WI38 (cell line): ENCODE results near the gene TNS2.

ENCODE experiments used
- H3K4me3 ChIP-seq: 2 replicates; pipeline ENCODE4 v1.5.1; 2011; ENCODE audit warnings: low read depth, mild to moderate bottlenecking, control low read depth, low read length
- TF ChIP-seq, protein P1 (sequence below): IDR thresholded peaks from 2 replicates; pipeline ENCODE4 v1.5.1; 2012; ENCODE audit warnings: low read depth, mild to moderate bottlenecking, control low read depth, low read length

TNS2 gene

DNA sequence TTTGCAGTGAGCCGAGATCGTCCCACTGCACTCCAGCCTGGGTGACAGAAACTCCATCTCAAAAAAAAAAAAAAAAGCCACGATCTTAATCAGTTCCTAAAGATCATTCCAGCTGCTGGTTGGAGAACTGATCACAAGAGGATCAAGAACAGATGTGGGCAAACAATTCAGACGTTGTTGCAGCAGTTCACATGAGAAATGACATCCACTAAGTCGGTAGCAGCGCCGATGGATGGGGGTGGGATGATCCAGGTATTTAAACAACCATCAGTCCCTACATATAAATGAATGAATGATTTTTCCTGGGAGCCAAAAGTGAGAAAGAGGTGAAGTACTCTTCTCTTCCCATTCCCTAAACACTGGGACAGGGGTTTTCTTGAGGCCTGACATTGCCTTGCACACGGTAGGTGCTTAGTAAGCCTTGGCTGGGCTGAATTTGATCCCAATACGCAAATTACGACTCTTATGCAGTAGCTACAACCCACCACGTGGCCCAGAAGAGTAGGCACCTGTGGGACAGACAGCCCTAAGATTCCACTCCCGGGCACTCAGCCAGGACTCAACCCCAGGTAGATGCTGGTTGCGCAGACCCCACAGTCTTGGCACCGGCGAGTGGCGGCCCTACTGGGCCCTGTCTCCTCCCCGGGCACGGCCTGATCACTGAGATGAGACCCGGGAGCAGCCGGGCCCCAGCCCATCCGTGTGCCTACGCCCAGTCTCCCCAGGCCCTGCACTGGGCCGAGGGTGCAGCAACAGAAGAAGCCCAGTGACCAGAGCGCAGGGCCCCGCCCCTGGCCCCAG, 28.8 kb downstream of the TNS2 start:
- H3K4me3 ChIP-seq, result peak overlapping the region; percentile 79
- TF ChIP-seq, protein P1, sequence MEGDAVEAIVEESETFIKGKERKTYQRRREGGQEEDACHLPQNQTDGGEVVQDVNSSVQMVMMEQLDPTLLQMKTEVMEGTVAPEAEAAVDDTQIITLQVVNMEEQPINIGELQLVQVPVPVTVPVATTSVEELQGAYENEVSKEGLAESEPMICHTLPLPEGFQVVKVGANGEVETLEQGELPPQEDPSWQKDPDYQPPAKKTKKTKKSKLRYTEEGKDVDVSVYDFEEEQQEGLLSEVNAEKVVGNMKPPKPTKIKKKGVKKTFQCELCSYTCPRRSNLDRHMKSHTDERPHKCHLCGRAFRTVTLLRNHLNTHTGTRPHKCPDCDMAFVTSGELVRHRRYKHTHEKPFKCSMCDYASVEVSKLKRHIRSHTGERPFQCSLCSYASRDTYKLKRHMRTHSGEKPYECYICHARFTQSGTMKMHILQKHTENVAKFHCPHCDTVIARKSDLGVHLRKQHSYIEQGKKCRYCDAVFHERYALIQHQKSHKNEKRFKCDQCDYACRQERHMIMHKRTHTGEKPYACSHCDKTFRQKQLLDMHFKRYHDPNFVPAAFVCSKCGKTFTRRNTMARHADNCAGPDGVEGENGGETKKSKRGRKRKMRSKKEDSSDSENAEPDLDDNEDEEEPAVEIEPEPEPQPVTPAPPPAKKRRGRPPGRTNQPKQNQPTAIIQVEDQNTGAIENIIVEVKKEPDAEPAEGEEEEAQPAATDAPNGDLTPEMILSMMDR, result no peak

DNA sequence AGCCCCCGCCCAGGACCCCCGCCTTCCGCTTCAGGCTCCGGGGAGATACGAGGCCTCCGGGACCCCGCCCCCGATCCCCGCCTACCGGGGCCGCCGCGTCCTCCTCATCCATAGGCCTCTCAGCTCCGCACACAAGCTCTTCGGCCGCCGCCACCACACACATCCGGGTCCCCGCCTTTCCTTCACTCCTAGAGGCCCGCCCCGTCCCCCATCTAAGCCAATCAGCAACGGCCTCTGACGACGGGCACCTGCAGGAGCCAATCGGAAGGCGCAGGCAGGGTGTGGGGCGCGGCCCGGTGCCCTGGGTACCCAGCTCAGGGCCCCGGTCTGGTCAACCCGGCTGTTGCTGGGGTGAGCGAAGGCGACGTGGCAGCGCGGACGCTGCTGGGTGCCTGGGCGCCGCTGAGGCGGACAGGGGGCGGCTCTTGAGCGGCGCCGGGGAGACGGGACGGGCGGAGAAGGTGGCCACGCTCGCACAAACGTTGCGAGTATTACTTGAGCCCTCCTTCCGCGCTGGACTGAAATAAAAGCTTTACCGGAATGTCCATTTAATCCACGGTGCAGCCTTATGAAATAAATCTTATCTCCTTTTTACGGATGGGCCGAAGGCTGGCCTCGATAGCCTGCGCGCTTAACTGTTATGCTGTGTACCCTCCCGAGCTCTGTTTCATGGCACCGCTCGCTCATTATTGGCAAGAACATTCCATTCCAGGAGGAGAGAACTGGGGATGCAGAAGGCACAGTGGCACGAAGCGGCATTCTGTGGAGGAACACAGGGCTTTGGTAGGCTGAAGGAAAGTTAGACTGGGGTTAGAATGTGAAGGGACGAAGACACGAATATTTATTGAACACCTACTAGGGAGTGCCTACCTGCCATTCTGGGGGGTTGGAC, 29.6 kb downstream of the TNS2 start, which contains the start of gene SPRYD3:
Gene SPRYD3, minus strand, starts transcription at position 165 of the 892 bp plus-strand sequence. Its CDS starts 57 bp downstream, at position 108.
- TF ChIP-seq, protein P1, result no peak
- H3K4me3 ChIP-seq, result peak within 1 kb of the TSS; percentile 79

DNA sequence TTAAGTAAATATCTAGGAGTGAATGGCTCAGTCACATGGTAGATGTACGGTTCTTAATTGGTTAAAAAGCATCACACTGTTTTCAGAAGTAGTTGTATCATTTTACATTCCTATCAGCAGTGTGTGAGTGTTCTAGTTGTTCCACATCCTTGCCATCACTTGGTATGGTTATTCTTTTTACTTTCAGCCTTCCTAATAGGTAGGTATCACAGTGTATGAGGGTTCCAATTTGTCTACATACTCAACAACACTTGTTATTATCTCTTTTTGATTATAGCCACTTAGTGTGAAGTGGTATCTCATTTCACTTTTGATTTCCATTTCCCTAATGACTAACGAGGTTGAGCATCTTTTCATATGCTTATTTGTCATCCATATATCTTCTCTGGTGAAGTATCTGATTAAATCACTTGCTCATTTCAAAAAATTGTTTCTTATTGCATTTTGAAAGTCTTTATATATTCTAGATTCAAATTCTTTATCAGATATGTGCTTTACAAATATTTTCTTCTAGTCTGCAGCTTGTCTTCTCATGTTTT, 32.8 kb downstream of the TNS2 start:
- no peak overlapping the region for H3K4me3 ChIP-seq

DNA sequence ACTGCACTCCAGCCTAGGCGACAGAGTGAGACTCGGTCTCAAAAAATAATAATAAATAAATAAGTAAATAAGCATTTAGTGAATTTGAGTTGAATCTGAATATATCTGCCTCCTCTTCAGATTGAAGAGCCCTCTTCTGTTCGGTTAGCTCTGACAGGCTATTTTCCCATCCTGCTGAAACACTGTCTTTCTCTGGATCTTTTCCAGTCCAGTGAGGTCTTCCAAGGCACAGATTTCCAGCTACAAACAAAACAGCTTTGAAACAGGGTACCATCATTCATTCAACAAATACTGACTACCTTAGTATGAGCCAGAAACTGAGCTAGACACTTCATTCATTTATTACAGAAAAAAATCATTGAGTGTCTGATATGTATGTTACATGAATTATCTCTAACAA, 36.5 kb downstream of the TNS2 start:
- TF ChIP-seq, protein P1, result no peak
- H3K4me3 ChIP-seq, result no peak overlapping the region

More for the DNA sequence above, 32.8 kb downstream of the TNS2 start:
- TF ChIP-seq, protein P1, result no peak

DNA sequence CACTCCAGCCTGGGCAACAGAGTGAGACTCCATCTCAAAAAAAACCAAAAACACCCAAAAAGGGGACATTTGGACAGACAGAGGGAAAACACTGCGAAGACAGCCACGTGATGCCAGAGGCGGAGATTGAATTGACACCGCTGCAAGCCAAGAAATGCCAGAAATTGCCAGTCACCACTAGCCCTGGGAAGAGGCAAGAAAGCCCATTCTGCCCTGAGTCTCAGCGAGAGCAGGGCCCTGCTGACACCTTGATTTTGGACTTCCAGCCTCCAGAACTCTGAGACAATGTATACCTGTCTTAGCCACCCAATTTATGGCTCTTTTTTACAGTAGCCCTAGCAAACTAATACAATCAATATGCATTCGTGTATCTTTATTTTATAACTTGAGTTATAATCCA, 40.2 kb downstream of the TNS2 start:
- TF ChIP-seq, protein P1, result no peak

DNA sequence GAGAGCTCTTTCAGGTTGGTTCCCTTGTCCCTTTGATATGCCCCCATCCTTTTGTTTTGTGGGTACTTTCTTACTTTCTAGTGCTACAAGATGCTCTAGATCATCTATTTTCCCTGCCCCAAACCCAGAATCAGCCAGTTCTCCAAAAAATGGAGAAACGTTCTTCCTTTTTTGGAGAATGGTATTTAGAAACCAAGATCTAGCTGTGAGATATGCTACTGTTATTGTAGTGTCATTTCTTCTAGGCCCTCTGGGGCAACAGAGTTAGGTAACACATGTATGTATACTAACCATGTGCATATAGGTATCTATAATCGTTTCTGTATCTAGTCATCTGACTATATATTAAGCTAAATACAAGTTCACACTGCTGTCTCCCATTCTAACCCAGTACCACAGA, 40.7 kb downstream of the TNS2 start:
- TF ChIP-seq, protein P1, result no peak
- H3K4me3 ChIP-seq, result no peak overlapping the region

More for the DNA sequence above, 40.2 kb downstream of the TNS2 start:
- H3K4me3 ChIP-seq, result no peak overlapping the region
